Nephron (organoid): ENCODE results near the gene MYO1D.
A peak's percentile ranks its signal among the peaks of the same experiment; 100 is the strongest.

Source experiments
- H3K27ac Mint-ChIP-seq, 3 experiments: 2 replicates each; pipeline ENCODE4 v1.8.0; 2020; ENCODE audit warnings: mixed read lengths in 3 of 3, mild to moderate bottlenecking in 2 of 3, moderate library complexity in 1 of 3
- H3K27me3 Mint-ChIP-seq: 2 replicates; pipeline ENCODE4 v1.8.0; 2021; ENCODE audit warnings: low read depth, mild to moderate bottlenecking, moderate library complexity, mixed read lengths
- H3K36me3 Mint-ChIP-seq: 2 replicates; pipeline ENCODE4 v1.8.0; 2020; ENCODE audit warnings: low read depth, mixed read lengths
- H3K4me1 Mint-ChIP-seq: 2 replicates; pipeline ENCODE4 v1.8.0; 2020; ENCODE audit warnings: mixed read lengths
- H3K4me3 Mint-ChIP-seq, 3 experiments: 2 replicates each; pipeline ENCODE4 v1.8.0; 2020; ENCODE audit warnings: mild to moderate bottlenecking in 3 of 3, mixed read lengths in 3 of 3, moderate library complexity in 2 of 3
- H3K9me3 Mint-ChIP-seq: 2 replicates; pipeline ENCODE4 v1.8.0; 2020; ENCODE audit warnings: mixed read lengths
- TF ChIP-seq, protein P1 (sequence below), 3 experiments: fragments of 200-600 bp; sonication (generic); IDR thresholded peaks; one replicate each; pipeline ENCODE4 v1.5.0; 2021; ENCODE audit warnings: antibody characterized with exemption in 3 of 3; ENCODE audit not compliant: unreplicated experiment in 3 of 3

Gene MYO1D

DNA sequence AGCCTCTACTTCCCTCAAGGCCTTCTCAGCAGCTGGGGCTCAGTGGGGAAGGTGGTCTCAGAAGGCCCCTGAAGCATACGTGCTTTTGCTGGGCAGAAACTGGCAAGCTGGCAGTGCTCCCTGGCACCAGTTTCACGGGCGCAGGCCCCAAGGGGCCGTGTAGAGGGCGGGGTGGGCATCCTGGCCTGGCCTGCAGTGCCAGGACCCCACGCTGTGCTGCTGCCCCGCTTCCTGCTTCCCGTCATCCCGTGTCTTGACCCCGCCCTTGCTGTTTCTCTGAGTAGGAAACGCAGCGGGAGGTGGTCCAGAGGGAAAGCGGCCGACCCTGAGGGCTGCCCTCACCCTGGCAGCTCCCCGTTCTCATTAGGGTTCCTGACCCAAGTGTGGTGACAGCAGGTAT lies 383.4 kb downstream of the MYO1D start:
- TF ChIP-seq, protein P1, sequence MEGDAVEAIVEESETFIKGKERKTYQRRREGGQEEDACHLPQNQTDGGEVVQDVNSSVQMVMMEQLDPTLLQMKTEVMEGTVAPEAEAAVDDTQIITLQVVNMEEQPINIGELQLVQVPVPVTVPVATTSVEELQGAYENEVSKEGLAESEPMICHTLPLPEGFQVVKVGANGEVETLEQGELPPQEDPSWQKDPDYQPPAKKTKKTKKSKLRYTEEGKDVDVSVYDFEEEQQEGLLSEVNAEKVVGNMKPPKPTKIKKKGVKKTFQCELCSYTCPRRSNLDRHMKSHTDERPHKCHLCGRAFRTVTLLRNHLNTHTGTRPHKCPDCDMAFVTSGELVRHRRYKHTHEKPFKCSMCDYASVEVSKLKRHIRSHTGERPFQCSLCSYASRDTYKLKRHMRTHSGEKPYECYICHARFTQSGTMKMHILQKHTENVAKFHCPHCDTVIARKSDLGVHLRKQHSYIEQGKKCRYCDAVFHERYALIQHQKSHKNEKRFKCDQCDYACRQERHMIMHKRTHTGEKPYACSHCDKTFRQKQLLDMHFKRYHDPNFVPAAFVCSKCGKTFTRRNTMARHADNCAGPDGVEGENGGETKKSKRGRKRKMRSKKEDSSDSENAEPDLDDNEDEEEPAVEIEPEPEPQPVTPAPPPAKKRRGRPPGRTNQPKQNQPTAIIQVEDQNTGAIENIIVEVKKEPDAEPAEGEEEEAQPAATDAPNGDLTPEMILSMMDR (IDR thresholded peaks at IDR 0.05; ENCODE audit: unreplicated experiment in 3 of 3), result no peak
- no peak overlapping the region for H3K27ac Mint-ChIP-seq
- no peak overlapping the region for H3K4me3 Mint-ChIP-seq
- H3K9me3 Mint-ChIP-seq, result no peaks in the 10 kb centered on the region
- H3K27me3 Mint-ChIP-seq, result peaks cover 10% of the 10 kb centered on the region
- peaks cover 57% of the 10 kb centered on the region for H3K4me1 Mint-ChIP-seq
- H3K36me3 Mint-ChIP-seq, result peaks cover 12% of the 10 kb centered on the region

DNA sequence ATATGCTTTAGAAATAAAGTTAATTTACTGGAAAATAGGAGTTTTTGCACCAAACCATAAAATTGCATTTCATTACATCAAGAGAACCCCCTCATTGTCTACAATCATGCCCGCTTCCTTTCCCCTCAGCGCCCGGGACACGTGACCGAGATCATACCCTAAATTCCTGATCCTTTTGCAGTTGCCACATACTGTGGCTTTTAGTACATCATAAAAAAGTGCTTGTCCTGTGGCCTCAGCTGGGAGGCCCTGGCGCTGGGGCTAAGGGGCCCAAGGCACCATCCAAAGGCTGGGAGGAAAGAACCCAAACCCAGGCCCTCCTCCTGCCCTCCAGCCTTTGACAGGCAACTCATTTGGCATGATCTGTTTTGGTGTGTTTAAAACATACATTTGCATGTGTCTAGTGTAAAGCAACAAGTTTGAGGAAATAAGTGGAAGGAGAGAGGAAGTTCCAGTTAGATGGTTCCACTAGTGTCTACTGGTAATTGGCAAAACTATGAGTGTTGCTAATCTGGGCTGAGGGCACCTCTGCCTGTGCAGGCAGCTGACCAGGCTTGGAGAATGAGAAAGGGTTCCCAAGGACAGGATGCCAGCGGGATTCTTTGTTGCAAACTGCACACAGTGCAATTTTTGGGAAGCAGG lies 384.2 kb downstream of the MYO1D start:
- TF ChIP-seq, protein P1 (IDR thresholded peaks at IDR 0.05; ENCODE audit: unreplicated experiment in 3 of 3), result no peak
- H3K27ac Mint-ChIP-seq, result no peak overlapping the region
- H3K36me3 Mint-ChIP-seq, result peaks cover 12% of the 10 kb centered on the region
- peaks cover 5% of the 10 kb centered on the region for H3K27me3 Mint-ChIP-seq
- peak overlapping the region in 1 of 3 experiments; percentile 42 for H3K4me3 Mint-ChIP-seq
- no peaks in the 10 kb centered on the region for H3K9me3 Mint-ChIP-seq
- peaks cover 56% of the 10 kb centered on the region for H3K4me1 Mint-ChIP-seq

GRCh38 chr17:32492264-32492589 lies 384.7 kb downstream of the MYO1D start:
- Mint-ChIP-seq H3K36me3 (peaks cover 16% of the 10 kb centered on the region), H3K4me3 (peak overlapping the region; percentile 26 to 66 (median 46)), H3K27ac (peak overlapping the region in 1 of 3 experiments; percentile 30), H3K9me3 (no peaks in the 10 kb centered on the region), H3K27me3 (peaks cover 3% of the 10 kb centered on the region), H3K4me1 (peaks cover 58% of the 10 kb centered on the region)
- TF ChIP-seq, protein P1 (IDR thresholded peaks at IDR 0.05; ENCODE audit: unreplicated experiment in 3 of 3), result no peak

GRCh38 chr17:32491371-32492263 lies 385.3 kb downstream of the MYO1D start:
- TF ChIP-seq, protein P1 (IDR thresholded peaks at IDR 0.05; ENCODE audit: unreplicated experiment in 3 of 3), result no peak
- H3K9me3 Mint-ChIP-seq, result no peaks in the 10 kb centered on the region
- H3K27me3 Mint-ChIP-seq, result peaks cover 3% of the 10 kb centered on the region
- H3K4me1 Mint-ChIP-seq, result peaks cover 58% of the 10 kb centered on the region
- peak overlapping the region in 2 of 3 experiments; percentile 46 to 66 for H3K4me3 Mint-ChIP-seq
- H3K27ac Mint-ChIP-seq, result peak overlapping the region in 1 of 3 experiments; percentile 30
- peaks cover 16% of the 10 kb centered on the region for H3K36me3 Mint-ChIP-seq

- Mint-ChIP-seq H3K4me1 (peaks cover 57% of the 10 kb centered on the region), H3K27ac (no peak overlapping the region), H3K4me3 (peak overlapping the region; percentile 21 to 93 (median 89)), H3K36me3 (peaks cover 16% of the 10 kb centered on the region), H3K27me3 (peaks cover 3% of the 10 kb centered on the region), H3K9me3 (no peaks in the 10 kb centered on the region)
- TF ChIP-seq, protein P1 (IDR thresholded peaks at IDR 0.05; ENCODE audit: unreplicated experiment in 3 of 3), result no peak
These were observed 386.8 kb downstream of the MYO1D start for GRCh38 chr17:32490101-32490482.
